MCF 10A (cell line): Measurements from ENCODE around the gene ZNF440. TPM values are rescaled to one million over a fixed set of nuclear protein-coding genes. Genes with fewer than 3 reads are reported as not detected.
"Not testable (repeated sequence)": the region's sequence is repeated elsewhere in the genome, so short reads cannot be mapped to it uniquely, and the experiment has no call there.

Source experiments
- BruUV-seq: library from RNA; stranded (reverse); fragments of 400-500 nt; replicated peaks from 2 replicates; lab custom pipeline; 2021; lab: Mats Ljungman, UMichigan
- CTCF ChIA-PET: fragments of 300-600 bp; sonication (Branson Sonifier 250); formaldehyde crosslinking; extraction: SDS; loops from one replicate; lab custom pipeline; 2021; ENCODE audit warnings: antibody characterized with exemption, inconsistent platforms; lab: Yijun Ruan, JAX
- POLR2A ChIA-PET: fragments of 300-600, 350-650 bp; sonication (Branson Sonifier 250); formaldehyde crosslinking; extraction: SDS; loops from one replicate; lab custom pipeline; 2020; ENCODE audit warnings: antibody characterized with exemption, inconsistent platforms; lab: Yijun Ruan, JAX
- DNase-seq: peaks from one replicate; pipeline ENCODE4 v3.0.0-alpha.2; 2018; ENCODE audit not compliant: unreplicated experiment
- H3K27ac Mint-ChIP-seq: one replicate; pipeline ENCODE4 v1.8.0; 2022; ENCODE audit warnings: mild to moderate bottlenecking, low read depth, mixed read lengths; ENCODE audit not compliant: unreplicated experiment
- H3K27me3 Mint-ChIP-seq: one replicate; pipeline ENCODE4 v1.8.0; 2022; ENCODE audit warnings: mixed read lengths; ENCODE audit not compliant: insufficient read depth, unreplicated experiment
- H3K36me3 Mint-ChIP-seq: one replicate; pipeline ENCODE4 v1.8.0; 2022; ENCODE audit warnings: mild to moderate bottlenecking, moderate library complexity, mixed read lengths; ENCODE audit not compliant: insufficient read depth, unreplicated experiment
- H3K4me1 Mint-ChIP-seq: one replicate; pipeline ENCODE4 v1.8.0; 2022; ENCODE audit warnings: mixed read lengths; ENCODE audit not compliant: insufficient read depth, unreplicated experiment
- H3K4me3 Mint-ChIP-seq: one replicate; pipeline ENCODE4 v1.8.0; 2022; ENCODE audit warnings: mild to moderate bottlenecking, moderate library complexity, mixed read lengths; ENCODE audit not compliant: unreplicated experiment
- H3K9me3 Mint-ChIP-seq: one replicate; pipeline ENCODE4 v1.8.0; 2022; ENCODE audit warnings: mixed read lengths; ENCODE audit not compliant: unreplicated experiment
- CTCF ChIP-seq: fragments of 200-600 bp; IDR thresholded peaks from one replicate; pipeline ENCODE4 v1.8.0; 2022; ENCODE audit warnings: antibody characterized with exemption, mild to moderate bottlenecking; ENCODE audit not compliant: unreplicated experiment
- intact Hi-C: fragments of 100-400 bp; cut with micrococcal nuclease; formaldehyde crosslinking; loops from 2 replicates; pipeline ENCODE4 v1.14.1; 2022
- total RNA-seq: library from RNA; stranded (reverse); gene quantifications from 2 replicates; pipeline ENCODE4 v1.2.3, GENCODE V29; 2022

ZNF440 gene
- total RNA-seq, 1 experiment from 2014 or later, result 2.6 TPM

- Mint-ChIP-seq H3K27ac (no peak overlapping the region), H3K27me3 (no peaks in the 10 kb centered on the region), H3K9me3 (peaks cover 23% of the 10 kb centered on the region), H3K4me3 (no peak overlapping the region), H3K4me1 (no peaks in the 10 kb centered on the region), H3K36me3 (no peaks in the 10 kb centered on the region)
- intact Hi-C loops, result no loop called here
- ChIA-PET POLR2A (no interaction called here), CTCF (interaction anchor here (0.6 kb wide), 1 partner anchor 157 kb away, joined by 3 read pairs; no protein-coding TSS in a partner anchor)
- DNase-seq, result no peak
- no TSS peak for BruUV-seq
- no peak for TF ChIP-seq CTCF
Observed at GRCh38 chr19:11821474-11822109, 7.5 kb downstream of the ZNF440 start.

GRCh38 chr19:11828957-11829876 lies 15.1 kb downstream of the ZNF440 start:
- H3K36me3 Mint-ChIP-seq, result peaks cover 25% of the 10 kb centered on the region
- H3K9me3 Mint-ChIP-seq, result peaks cover 23% of the 10 kb centered on the region
- H3K27me3 Mint-ChIP-seq, POLR2A ChIA-PET, intact Hi-C loops, BruUV-seq, H3K4me3 Mint-ChIP-seq, H3K27ac Mint-ChIP-seq, H3K4me1 Mint-ChIP-seq, DNase-seq: not testable (repeated sequence)
- CTCF ChIA-PET, result interaction anchor here (0.7 kb wide), 1 partner anchor 31 kb away, joined by 4 read pairs; no protein-coding TSS in a partner anchor

- Mint-ChIP-seq H3K4me1 (no peaks in the 10 kb centered on the region), H3K4me3 (no peak overlapping the region), H3K36me3 (peaks cover 25% of the 10 kb centered on the region), H3K27ac (no peak overlapping the region), H3K27me3 (no peaks in the 10 kb centered on the region), H3K9me3 (peaks cover 17% of the 10 kb centered on the region)
- no peak for TF ChIP-seq CTCF
- intact Hi-C loops, result no loop called here
- POLR2A ChIA-PET, result no interaction called here
- BruUV-seq, result no TSS peak
- DNase-seq, result no peak
- CTCF ChIA-PET, result no interaction called here
Observed at GRCh38 chr19:11832253-11832912, 18.3 kb downstream of the ZNF440 start.

- peaks cover 25% of the 10 kb centered on the region for H3K36me3 Mint-ChIP-seq
- no peak overlapping the region for H3K27ac Mint-ChIP-seq
- no TSS peak for BruUV-seq
- H3K27me3 Mint-ChIP-seq, result no peaks in the 10 kb centered on the region
- no peak overlapping the region for H3K4me3 Mint-ChIP-seq
- POLR2A ChIA-PET, result interaction anchor here (0.7 kb wide), 1 partner anchor 205 kb away, joined by 3 read pairs; no protein-coding TSS in a partner anchor
- intact Hi-C loops, result no loop called here
- CTCF ChIA-PET, result interaction anchor here (0.7 to 0.9 kb wide), 2 partner anchors 76 to 273 kb away, joined by 4 read pairs; no protein-coding TSS in a partner anchor
- H3K9me3 Mint-ChIP-seq, result peaks cover 19% of the 10 kb centered on the region
- no peak for TF ChIP-seq CTCF
- no peaks in the 10 kb centered on the region for H3K4me1 Mint-ChIP-seq
- DNase-seq, result no peak
Observed at GRCh38 chr19:11833541-11833940, 19.5 kb downstream of the ZNF440 start.

- CTCF ChIA-PET, H3K4me1 Mint-ChIP-seq, H3K27ac Mint-ChIP-seq, H3K4me3 Mint-ChIP-seq, H3K27me3 Mint-ChIP-seq, POLR2A ChIA-PET, BruUV-seq, DNase-seq, intact Hi-C loops: not testable (repeated sequence)
- Mint-ChIP-seq H3K9me3 (peaks cover 17% of the 10 kb centered on the region), H3K36me3 (peaks cover 13% of the 10 kb centered on the region)
Observed at GRCh38 chr19:11835626-11836066, 21.6 kb downstream of the ZNF440 start.
